Measurements from ENCODE around the gene DAAM1.

DAAM1 gene

DNA sequence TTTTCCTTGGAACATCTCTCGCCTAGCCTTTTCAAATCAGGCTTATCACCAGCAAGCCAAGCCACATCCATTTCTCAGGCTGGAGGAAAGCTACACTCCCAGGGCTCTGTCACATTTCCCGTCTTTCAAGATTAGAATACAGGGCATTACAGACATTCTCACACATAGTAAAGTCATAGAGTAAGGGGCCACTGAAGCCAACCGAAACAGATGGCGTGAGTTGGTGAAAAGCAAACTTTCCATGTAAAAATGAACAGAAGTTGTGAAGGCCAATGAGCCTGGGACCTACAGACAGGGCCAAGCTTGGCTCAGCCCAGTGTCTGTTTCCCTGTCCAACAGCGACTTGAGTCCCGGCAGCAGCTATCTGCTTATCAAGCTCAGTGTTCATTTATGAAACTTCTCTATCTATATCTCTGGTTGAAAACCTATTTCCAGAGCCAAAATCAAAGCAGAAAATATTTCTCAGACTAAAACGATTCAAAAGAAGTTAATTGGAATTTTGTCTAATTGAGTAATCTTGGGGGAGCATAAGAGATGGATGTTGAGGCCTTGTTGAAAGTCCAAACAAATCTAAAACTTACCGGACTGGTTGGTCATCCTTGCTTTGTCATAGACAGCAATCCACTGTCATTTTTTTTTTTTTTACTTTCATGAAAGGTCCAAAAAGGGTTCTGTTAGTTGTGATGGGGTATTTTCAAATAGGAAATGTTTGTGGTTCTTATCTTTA is 105.6 kb downstream of the DAAM1 start:
- DNase-seq = no peak

DNA sequence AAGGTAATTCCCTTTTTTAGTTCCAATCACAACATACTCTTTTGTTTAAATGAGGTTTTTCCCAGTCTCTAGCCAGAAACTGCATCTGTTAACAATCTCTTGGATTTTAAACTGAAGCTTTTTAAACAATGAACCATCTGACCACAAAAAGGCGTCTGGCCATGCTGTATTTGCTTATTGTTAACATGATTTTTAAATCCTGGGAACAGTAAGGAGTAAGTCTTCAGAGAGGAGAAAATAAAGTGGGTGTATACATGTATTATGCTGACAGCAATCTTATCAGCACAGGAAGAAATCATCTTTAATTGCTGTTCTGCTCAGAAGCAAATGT is 106.2 kb downstream of the DAAM1 start:
- DNase-seq = no peak

- no peak for DNase-seq
Measured at GRCh38 chr14:59295951-59296350, 107.5 kb downstream of the DAAM1 start.

GRCh38 chr14:59296508-59296907 is 108.0 kb downstream of the DAAM1 start:
- no peak for DNase-seq

DNA sequence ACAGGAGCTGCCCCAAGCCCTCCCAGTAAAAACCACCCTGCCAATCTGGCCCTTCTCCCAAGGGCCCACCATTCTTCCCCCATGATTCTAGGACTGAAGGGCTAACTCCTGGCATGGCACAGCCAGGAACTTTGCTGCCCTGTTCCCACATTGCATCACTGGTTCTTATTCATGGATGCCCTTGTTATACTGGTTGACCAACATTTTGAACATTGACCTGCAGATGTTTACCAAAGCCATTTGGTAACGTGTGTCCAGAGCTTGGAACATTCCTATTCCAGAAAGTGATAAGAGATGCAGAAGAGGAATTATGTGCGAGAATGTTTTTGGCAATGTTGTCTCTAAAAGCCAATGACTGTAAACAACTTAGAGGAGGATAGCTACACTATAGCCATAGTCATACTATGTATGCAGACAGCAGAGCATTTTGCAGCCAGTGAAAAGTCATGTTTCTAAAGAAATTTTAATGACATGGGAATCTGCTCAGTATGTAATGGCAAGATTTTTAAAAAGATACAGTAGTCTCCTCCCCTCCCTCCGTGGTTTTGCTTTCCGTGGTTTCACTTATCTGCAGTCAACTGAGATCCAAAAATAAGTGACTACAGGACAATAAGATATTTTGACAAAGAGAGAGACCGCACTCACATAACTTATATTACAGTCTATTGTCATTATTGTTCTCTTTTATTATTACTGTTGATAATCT is 108.8 kb downstream of the DAAM1 start:
- no peak for DNase-seq

GRCh38 chr14:59299731-59300130 is 111.3 kb downstream of the DAAM1 start:
- no peak for DNase-seq

DNA sequence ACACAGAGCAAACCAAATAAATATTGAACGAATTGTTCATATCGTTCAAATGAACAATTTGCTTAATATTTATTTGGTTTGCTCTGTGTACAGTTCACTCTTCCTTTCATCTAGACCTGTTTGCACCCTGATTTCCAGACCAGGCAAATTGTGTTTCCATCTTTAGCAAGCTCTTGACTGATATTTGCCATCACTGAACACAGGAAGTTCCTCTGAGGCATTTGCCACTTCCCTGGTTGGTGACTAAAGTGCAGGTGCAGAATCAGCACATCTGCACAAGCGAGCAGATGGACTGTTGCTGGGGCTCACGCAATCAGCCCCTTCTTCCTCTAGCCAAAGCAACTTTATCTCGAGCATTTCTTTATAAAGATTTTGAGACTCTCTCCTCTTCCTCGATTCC is 112.9 kb downstream of the DAAM1 start:
- DNase-seq = peak; percentile 5

DNA sequence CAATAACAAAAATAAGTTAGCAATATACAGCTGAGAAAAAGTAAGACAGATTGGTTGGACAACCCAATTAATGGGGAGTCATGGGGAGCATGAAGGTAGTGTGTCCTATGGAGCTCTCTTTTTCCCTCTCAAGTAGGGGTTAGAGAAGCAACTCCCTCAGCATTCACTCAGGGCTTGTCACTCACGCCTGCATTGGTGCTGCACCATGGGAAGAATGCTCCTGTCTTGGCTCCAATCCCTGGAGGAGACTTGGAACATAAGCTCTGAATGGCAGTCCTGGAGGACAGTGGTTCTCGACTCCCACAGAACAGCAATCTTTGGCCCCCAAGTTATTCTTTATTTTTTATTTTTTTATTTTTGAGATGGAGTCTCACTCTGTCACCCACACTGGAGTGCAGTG is 113.8 kb downstream of the DAAM1 start:
- no peak for DNase-seq

- DNase-seq = no peak
Measured at GRCh38 chr14:59303216-59303615, 114.7 kb downstream of the DAAM1 start.

- DNase-seq = no peak
Measured at GRCh38 chr14:59305231-59305630, 116.8 kb downstream of the DAAM1 start.

DNA sequence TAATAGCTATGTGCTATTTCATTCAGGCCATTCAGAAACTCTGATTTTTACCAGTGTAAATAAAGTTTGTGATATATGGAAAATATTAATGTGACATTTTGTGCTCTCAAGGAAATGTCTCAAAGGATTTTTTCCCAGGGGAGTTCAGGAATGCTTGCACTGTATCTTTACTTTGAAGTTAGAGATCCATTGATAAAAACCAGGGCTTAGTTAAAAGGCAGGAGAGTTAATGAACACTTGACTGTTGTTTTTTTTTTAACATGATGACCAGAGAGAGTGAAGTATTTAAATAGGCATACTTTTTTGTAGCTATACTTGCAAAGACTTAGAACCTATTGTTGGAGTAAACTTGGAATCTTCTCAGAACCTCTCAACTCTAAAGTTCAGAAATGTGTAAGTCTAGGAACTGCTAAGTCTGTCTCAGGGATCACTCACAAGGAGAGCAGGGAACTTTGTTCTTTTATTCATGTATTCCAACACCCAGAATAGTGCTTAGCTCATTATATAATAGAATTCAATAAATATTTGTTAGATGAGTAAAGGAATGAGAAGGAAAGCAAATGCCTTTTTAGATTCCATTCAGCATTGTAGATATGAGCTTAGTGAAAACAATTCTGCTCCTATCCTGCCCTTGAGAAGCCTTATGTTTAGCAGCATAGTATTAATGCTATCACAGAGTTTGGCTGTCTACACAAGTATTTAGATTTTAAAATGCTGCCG is 117.5 kb downstream of the DAAM1 start:
- no peak for DNase-seq

DNA sequence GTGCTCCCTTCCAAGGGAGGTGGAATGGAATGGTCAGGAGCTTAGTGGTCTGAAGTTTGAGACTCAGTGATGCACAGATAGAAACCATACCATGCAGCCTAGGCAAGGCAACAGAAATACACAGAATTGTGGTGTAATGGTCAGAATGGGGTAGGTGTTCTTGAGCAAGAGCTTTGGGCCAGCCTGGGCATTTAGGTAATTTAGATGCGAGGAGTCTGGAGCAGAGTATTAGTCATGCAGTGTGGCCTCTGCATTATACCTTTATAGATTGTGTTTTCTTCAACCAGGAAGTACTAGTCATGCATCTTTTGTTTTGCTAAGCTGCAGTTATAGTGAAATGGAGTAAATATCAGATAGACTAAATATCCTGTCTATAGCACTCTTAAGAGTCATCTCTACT is 118.3 kb downstream of the DAAM1 start:
- DNase-seq = no peak

DNA sequence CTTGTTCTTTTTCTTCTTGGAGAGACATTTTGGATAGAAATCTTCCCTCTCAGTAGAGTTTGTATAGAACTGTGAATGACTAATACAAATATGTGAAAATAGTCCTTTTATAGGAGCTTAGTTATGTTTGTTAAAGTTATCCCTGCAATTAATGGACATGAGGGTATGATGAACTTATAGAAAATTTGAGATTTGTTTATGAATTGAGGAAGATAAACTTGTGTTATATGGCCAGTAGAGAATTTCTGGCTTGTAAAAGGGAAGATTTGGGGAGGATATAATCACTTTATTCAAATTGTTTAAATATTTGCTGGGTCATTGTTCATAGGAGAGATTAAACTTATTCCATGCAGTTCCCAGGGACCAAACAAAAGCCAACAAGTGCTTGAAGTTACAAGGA is 119.6 kb downstream of the DAAM1 start:
- DNase-seq = no peak

DNA sequence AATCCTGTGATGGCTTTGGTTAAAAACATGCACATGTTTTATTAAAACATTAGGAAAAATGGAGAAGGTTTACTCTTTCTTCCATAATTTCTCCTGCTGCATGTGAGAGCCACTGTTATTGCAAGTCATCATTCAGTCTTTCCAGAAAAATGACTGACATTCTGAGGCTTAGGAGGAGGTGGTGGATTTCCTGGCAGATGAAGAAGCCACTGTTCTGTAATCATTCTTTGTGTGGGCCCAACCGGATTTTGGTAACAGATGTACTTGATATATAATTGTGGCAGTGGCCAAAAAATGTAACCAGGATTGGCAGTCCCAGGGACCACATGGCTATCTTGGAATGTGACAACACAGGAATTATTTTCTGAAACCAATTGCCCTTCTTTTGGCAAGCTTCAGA is 120.2 kb downstream of the DAAM1 start:
- DNase-seq = no peak

- DNase-seq = no peak
Measured at GRCh38 chr14:59309291-59309900, 120.9 kb downstream of the DAAM1 start.

DNA sequence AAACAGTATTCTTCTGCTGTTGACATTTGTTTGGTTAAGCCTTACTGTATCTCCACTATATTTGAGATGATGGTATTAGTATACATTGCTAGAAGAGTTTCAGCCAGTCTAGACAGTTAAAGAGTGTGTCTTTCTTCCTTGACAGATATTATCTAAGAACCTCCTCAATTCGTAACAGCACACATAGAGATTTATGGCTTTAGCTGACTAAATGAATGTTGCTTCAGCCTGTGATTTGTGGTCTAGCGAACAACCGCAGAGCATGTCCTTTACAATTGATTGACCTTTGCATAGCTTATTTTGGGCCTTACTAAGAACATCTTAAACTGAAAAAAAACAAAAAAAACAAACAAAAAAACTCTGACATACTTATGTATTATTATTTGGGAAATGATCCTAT is 122.2 kb downstream of the DAAM1 start:
- no peak for DNase-seq

- no peak for DNase-seq
Measured at GRCh38 chr14:59311723-59312122, 123.3 kb downstream of the DAAM1 start.

DNA sequence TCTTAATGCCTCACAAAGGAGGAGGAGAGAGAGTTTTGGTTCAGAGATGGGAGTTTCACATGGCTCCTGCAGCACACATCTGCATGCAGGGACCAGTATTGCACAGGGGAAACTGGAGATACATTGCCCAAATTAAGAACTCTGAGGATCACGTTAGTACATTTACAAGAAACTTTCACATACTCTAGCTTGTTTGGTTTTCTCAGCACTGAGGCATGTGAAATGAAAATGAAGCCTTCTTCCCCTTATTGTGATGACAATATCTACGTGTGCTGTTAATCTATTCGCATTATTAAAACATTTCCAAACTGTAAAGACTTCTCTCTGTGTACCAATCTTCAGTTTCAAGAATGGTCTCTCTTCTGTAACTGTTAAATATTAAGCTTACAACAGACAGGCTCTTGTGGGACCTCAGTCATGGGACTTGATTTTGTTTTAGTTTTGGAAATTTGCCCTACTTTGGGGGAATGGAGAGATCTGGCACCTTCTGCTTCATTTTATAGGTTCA is 124.7 kb downstream of the DAAM1 start:
- DNase-seq = no peak

DNA sequence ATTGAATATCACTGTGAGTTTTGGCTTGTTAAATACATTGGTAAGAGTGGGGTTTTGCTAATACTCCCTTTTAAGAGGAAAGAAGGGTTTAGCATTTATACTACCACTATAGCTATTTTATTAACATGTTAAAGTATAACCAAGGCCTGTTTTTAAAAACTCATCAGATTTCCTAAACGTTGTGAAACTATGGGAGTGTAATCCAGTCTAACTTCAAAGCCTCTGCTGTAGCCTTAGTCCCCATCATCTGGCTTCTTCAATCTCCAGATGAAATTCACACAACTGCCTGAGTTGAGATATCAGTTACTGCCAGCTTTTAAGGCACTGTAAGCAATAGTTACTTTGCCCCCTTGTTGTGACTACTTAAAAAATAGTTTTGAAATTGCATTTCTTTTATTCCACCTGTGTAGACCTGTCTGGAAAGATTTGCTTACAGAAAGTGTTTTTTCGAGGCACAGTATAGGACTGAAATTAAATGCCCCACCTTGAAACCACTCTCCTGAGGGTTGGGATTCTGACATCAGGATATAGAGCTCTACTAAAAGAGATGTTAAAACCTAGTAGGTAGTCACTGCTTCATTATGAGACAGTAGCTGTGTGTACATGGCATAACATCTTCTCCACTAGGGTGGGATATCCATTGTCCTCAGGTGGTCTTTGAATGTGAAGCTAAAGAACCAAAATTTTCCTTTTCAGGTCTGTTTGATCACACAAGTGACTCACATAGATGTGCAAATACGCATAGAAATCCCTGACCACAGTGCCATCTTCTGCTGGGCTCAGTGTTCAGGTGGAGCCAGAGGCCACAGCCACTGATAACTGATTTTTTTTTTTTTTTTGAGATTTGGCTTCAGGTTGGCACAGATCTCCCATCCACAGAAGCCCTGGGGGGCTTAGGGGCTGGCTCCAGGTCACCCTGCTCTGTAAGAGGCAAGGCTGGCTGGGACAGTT is 125.5 kb downstream of the DAAM1 start:
- DNase-seq = no peak

DNA sequence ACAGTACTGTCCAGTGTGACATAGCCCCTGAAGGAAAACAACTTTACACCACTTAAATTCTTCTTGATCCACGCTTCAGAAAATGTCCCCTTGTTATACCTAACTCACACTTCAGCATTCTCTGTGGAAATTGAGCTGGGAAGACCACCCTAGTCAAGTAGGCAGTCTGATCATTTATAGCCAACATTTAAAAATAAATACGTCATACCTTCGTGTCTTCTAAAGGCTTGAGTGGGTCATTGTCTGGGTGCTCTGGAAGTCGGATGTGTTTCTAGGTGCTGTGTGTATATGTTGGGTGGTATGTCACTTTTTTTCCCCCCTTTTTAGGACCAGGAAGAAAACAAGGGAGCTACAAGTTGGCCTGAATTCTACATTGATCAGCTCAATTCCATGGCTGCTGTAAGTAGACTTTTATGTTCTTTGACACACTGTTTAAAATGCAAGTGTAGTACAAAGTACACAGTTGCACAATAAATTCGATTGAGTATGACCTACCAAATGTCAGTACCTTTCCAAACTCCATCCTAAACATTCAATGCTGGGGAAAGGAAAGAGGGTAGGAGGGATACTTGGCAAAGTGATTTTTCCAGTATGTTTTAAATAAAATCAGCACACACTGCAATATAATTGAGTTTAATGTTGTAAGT is 126.6 kb downstream of the DAAM1 start:
- DNase-seq = no peak

- no peak for DNase-seq
Measured at GRCh38 chr14:59316151-59316830, 127.8 kb downstream of the DAAM1 start.
